Neuronal stem cell (in vitro differentiated cells): Measurements from ENCODE around the gene LRP11. TPM values are rescaled to one million over a fixed set of nuclear protein-coding genes. Genes with fewer than 3 reads are reported as not detected.

Source experiments
- DNase-seq: peaks from one replicate; pipeline ENCODE4 v3.0.0-alpha.2; 2013; ENCODE audit warnings: low spot score
- H2AFZ ChIP-seq: one replicate; pipeline ENCODE4 v1.6.1; 2013; ENCODE audit warnings: mild to moderate bottlenecking, low read length, inconsistent platforms
- H2AK5ac ChIP-seq: 2 replicates; pipeline ENCODE4 v1.6.1; 2013; ENCODE audit warnings: low read depth, mild to moderate bottlenecking, inconsistent platforms, low read length, moderate library complexity, mixed read lengths
- H2BK120ac ChIP-seq: 2 replicates; pipeline ENCODE4 v1.6.1; 2013; ENCODE audit warnings: low read depth, mild to moderate bottlenecking, inconsistent platforms, low read length, moderate library complexity, mixed read lengths
- H2BK12ac ChIP-seq: one replicate; pipeline ENCODE4 v1.6.1; 2013; ENCODE audit warnings: low read length, inconsistent platforms
- H2BK15ac ChIP-seq: 2 replicates; pipeline ENCODE4 v1.6.1; 2013; ENCODE audit warnings: mild to moderate bottlenecking, low read length, inconsistent platforms, mixed read lengths
- H2BK5ac ChIP-seq: one replicate; pipeline ENCODE4 v1.6.1; 2013; ENCODE audit warnings: inconsistent platforms, mild to moderate bottlenecking, low read length, moderate library complexity
- H3K14ac ChIP-seq: one replicate; pipeline ENCODE4 v1.6.1; 2013; ENCODE audit warnings: low read length, inconsistent platforms
- H3K18ac ChIP-seq: 2 replicates; pipeline ENCODE4 v1.6.1; 2013; ENCODE audit warnings: low read length, inconsistent platforms
- H3K23ac ChIP-seq: 2 replicates; pipeline ENCODE4 v1.6.1; 2013; ENCODE audit warnings: low read depth, mild to moderate bottlenecking, mixed read lengths, low read length, inconsistent platforms; ENCODE audit not compliant: poor library complexity
- H3K27ac ChIP-seq: replicated peaks from 3 replicates; pipeline ENCODE4 v1.5.1; 2013; ENCODE audit warnings: low read length, inconsistent platforms
- H3K27me3 ChIP-seq, 3 experiments: 2 replicates each; pipeline ENCODE4 v1.6.1; 2013; ENCODE audit warnings: low read length in 3 of 3, mild to moderate bottlenecking in 2 of 3, inconsistent platforms in 1 of 3, low read depth in 1 of 3, mixed read lengths in 1 of 3, moderate library complexity in 1 of 3; ENCODE audit not compliant: control insufficient read depth in 3 of 3, insufficient read depth in 3 of 3
- H3K36me3 ChIP-seq, 2 donors: replicated peaks in 1 of 2; 2 replicates each; pipeline ENCODE4 v1.6.1; 2013; ENCODE audit warnings: low read length in 2 of 2; ENCODE audit not compliant: control insufficient read depth in 2 of 2, insufficient read depth in 2 of 2
- H3K4ac ChIP-seq: 2 replicates; pipeline ENCODE4 v1.6.1; 2013; ENCODE audit warnings: inconsistent platforms, mild to moderate bottlenecking, low read length, moderate library complexity
- H3K4me1 ChIP-seq, 2 donors: 1 replicate in 1 of 2; 2 replicates in 1 of 2; pipeline ENCODE4 v1.6.1; 2013; ENCODE audit warnings: low read length in 2 of 2, low read depth in 1 of 2; ENCODE audit not compliant: control insufficient read depth in 2 of 2, insufficient read depth in 1 of 2
- H3K4me2 ChIP-seq: one replicate; pipeline ENCODE4 v1.6.1; 2013; ENCODE audit warnings: mild to moderate bottlenecking, low read length, inconsistent platforms; ENCODE audit not compliant: insufficient read depth, poor library complexity, severe bottlenecking
- H3K4me3 ChIP-seq, 2 donors: 2 replicates each; pipeline ENCODE4 v1.5.1; 2013; ENCODE audit warnings: low read length in 2 of 2, mild to moderate bottlenecking in 2 of 2, inconsistent platforms in 1 of 2, moderate library complexity in 1 of 2
- H3K79me1 ChIP-seq: one replicate; pipeline ENCODE4 v1.6.1; 2013; ENCODE audit warnings: low read depth, mild to moderate bottlenecking, inconsistent platforms, low read length, moderate library complexity
- H3K9ac ChIP-seq: one replicate; pipeline ENCODE4 v1.6.1; 2013; ENCODE audit warnings: mild to moderate bottlenecking, low read depth, low read length, inconsistent platforms; ENCODE audit not compliant: poor library complexity
- H3K9me3 ChIP-seq, 2 donors: replicated peaks in 1 of 2; 2 replicates each; pipeline versions ENCODE3 to v1.6.1; 2013; ENCODE audit warnings: low read length in 2 of 2, mild to moderate bottlenecking in 2 of 2, inconsistent platforms in 1 of 2, low read depth in 1 of 2, mixed read lengths in 1 of 2, moderate library complexity in 1 of 2; ENCODE audit not compliant: control insufficient read depth in 2 of 2, insufficient read depth in 1 of 2
- H4K8ac ChIP-seq: one replicate; pipeline ENCODE4 v1.6.1; 2013; ENCODE audit warnings: low read depth, mild to moderate bottlenecking, inconsistent platforms, low read length, moderate library complexity
- H4K91ac ChIP-seq: one replicate; pipeline ENCODE4 v1.6.1; 2013; ENCODE audit warnings: low read length, low read depth, mild to moderate bottlenecking, inconsistent platforms; ENCODE audit not compliant: poor library complexity
- WGBS, 2 donors: extraction: QIAGEN DNeasy Blood & Tissue Kit; methylation state at CpG; one replicate each; pipeline ENCODE4 v1.1.7; 2013; ENCODE audit warnings: missing lambda C conversion rate in 2 of 2, mixed read lengths in 1 of 2; ENCODE audit not compliant: insufficient read length in 2 of 2, insufficient replicate concordance in 1 of 2; ENCODE audit errors: extremely low coverage in 2 of 2; 5-methylcytosine and 5-hydroxymethylcytosine counted together
- polyA plus RNA-seq, 2 experiments: library from polyadenylated mRNA; stranded (reverse); fragments of 200-250 nt; gene quantifications; one replicate each; pipeline ENCODE4 v1.2.3, GENCODE V29; 2013

Gene LRP11, protein sequence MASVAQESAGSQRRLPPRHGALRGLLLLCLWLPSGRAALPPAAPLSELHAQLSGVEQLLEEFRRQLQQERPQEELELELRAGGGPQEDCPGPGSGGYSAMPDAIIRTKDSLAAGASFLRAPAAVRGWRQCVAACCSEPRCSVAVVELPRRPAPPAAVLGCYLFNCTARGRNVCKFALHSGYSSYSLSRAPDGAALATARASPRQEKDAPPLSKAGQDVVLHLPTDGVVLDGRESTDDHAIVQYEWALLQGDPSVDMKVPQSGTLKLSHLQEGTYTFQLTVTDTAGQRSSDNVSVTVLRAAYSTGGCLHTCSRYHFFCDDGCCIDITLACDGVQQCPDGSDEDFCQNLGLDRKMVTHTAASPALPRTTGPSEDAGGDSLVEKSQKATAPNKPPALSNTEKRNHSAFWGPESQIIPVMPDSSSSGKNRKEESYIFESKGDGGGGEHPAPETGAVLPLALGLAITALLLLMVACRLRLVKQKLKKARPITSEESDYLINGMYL
- 4.7 TPM for polyA plus RNA-seq (2013, experiment 1 of 2)
- polyA plus RNA-seq (2013, experiment 2 of 2) = 4.9 TPM

DNA sequence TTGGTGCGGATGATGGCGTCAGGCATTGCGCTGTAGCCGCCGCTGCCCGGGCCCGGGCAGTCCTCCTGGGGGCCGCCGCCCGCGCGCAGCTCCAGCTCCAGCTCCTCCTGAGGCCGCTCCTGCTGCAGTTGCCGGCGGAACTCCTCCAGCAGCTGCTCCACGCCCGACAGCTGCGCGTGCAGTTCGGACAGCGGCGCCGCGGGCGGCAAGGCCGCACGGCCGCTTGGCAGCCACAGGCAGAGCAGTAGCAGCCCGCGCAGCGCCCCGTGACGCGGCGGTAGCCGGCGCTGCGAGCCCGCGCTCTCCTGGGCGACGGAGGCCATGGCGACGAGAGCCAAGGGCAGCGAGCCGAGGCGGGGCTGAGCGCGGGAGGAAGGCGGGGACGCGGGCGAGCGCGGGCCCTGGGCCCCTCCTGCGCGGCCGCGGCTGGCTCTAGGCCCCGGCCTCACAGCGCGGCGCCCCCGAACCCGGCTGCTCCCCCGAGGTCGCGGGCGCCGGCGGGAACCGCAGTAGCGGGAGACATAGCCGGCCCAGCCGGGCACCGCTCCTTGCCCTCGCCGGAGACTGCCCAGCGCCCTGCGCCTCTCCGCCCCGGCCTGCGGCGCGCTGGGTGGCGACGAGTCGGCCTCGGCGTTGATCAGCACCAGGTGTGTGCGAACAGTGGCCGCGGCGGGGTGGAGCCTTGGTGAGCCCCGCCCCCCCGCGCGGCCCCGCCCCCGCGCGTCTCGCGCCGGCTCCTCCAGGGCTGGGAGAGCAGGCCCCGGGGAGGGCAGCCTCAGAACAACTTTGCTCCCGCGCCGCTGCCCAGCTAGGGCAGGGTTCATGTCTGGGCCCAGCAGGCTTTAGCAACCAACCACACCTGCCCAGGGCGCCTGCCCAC lies at the start of gene LRP11:
TSS of gene LRP11 (minus strand) at position 662 of the 880 bp plus-strand sequence. CDS start at position 323, 339 bp downstream.
- H3K23ac ChIP-seq = peak within 1 kb of the TSS; percentile 85
- H2BK120ac ChIP-seq = no peak within 1 kb of the TSS
- peak within 1 kb of the TSS; percentile 37 for H3K27ac ChIP-seq
- H3K18ac ChIP-seq = peak within 1 kb of the TSS; percentile 88
- H3K4me1 ChIP-seq = peaks cover 7 to 13% of the 10 kb centered on the region in 2 donors
- no peak within 1 kb of the TSS for H3K4ac ChIP-seq
- H3K9ac ChIP-seq = peak within 1 kb of the TSS; percentile 88
- peak; percentile 86 for DNase-seq
- H2AFZ ChIP-seq = peak within 1 kb of the TSS; percentile 100
- H3K4me3 ChIP-seq = peak within 1 kb of the TSS; percentile 78 to 91
- H3K4me2 ChIP-seq = peak within 1 kb of the TSS; percentile 96
- no peaks in the 10 kb centered on the region for H3K9me3 ChIP-seq
- peak within 1 kb of the TSS; percentile 8 for H3K14ac ChIP-seq
- H2BK15ac ChIP-seq = no peak within 1 kb of the TSS
- peak within 1 kb of the TSS; percentile 68 for H2AK5ac ChIP-seq
- WGBS, 2 donors = no CpG with 5 or more reads among the region's 110 CpGs
- peaks cover 0 to 4% of the 10 kb centered on the region in 2 donors for H3K36me3 ChIP-seq
- no peak within 1 kb of the TSS for H2BK12ac ChIP-seq
- no peak within 1 kb of the TSS for H4K91ac ChIP-seq
- no peak within 1 kb of the TSS for H4K8ac ChIP-seq
- no peaks in the 10 kb centered on the region for H3K79me1 ChIP-seq
- H3K27me3 ChIP-seq = peaks cover 0 to 12% (median 2%) of the 10 kb centered on the region in 3 experiments
- no peak within 1 kb of the TSS for H2BK5ac ChIP-seq

DNA sequence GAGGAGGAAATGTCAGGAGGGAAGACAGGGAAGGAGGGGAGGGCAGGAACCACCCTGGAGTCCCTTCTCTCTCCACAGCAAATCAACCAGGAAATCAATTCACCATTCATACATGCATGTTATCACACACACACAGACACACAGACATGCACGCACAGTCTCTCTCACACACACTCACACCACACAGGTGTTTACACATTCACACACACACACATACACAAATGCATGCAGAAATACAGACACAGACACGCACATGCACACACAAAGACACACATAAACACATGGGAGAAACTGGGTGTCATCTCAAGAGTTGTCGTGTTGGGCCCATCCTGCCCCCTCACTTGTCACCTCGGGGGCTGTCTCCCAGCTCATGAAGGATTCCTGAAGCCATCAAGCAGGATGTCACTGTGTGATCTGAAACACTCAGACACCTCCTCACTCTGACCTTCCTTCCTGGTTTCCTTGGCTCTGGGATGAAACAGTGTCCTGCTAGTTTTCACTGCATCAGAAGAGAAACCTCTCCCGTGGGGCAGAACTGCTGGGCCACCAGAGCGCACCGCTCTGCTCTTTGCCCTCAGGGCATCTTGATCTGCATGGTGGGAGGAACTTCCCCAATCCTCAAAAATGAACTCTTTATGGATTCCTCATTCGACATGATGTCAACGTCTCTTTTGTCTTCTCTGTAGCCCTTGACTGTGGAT lies 49.5 kb upstream of the LRP11 start:
- no CpG with 5 or more reads among the region's 9 CpGs for WGBS, 2 donors
- Histone ChIP-seq H3K27me3 (peaks cover 0 to 22% (median 0%) of the 10 kb centered on the region in 3 experiments), H3K36me3 (no peaks in the 10 kb centered on the region), H2BK120ac (no peak overlapping the region), H4K91ac (no peak overlapping the region), H3K18ac (no peak overlapping the region), H3K9me3 (peaks cover 0 to 5% of the 10 kb centered on the region in 2 donors), H3K4me3 (peak overlapping the region in 1 of 2 donors; percentile 5), H2BK15ac (no peak overlapping the region), H2BK12ac (no peak overlapping the region), H3K4ac (no peak overlapping the region), H4K8ac (no peak overlapping the region), H2AFZ (no peak overlapping the region), H3K4me2 (no peak overlapping the region), H3K14ac (no peak overlapping the region), H3K79me1 (peaks cover 3% of the 10 kb centered on the region), H2BK5ac (no peak overlapping the region), H3K4me1 (no peaks in the 10 kb centered on the region), H3K9ac (no peak overlapping the region), H3K23ac (no peak overlapping the region), H3K27ac (no peak overlapping the region), H2AK5ac (no peak overlapping the region)
- no peak for DNase-seq

DNA sequence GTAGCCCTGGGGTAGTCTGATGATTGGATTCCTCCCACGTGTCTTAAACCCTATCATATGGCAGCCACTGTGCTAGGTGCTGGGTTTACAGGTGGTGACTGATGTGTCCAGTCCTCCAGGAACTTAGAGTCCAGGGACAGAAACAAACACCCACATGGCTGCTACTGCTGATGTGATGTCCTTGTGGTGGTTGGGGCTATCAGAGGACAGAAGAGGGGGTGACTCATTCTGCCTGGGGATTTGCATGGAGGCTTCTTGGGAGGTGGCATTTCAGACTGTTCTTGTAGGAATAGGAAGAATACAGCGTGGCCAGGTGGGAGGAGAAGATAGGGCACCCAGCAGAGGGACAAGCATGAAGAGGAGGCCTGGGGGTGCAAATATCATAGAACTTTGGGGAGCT lies 48.9 kb upstream of the LRP11 start:
- WGBS, 2 donors = no CpG with 5 or more reads among the region's 2 CpGs
- Histone ChIP-seq H3K9ac (no peak overlapping the region), H2AFZ (no peak overlapping the region), H4K8ac (no peak overlapping the region), H3K36me3 (no peaks in the 10 kb centered on the region), H2BK12ac (no peak overlapping the region), H2BK120ac (no peak overlapping the region), H4K91ac (no peak overlapping the region), H2BK15ac (no peak overlapping the region), H3K27ac (no peak overlapping the region), H3K27me3 (peaks cover 0 to 16% (median 0%) of the 10 kb centered on the region in 3 experiments), H3K4me1 (no peaks in the 10 kb centered on the region), H3K79me1 (peaks cover 3% of the 10 kb centered on the region), H3K14ac (no peak overlapping the region), H2AK5ac (no peak overlapping the region), H3K4me2 (no peak overlapping the region), H3K4ac (no peak overlapping the region), H2BK5ac (no peak overlapping the region), H3K9me3 (peaks cover 0 to 8% of the 10 kb centered on the region in 2 donors), H3K18ac (no peak overlapping the region), H3K4me3 (no peak overlapping the region), H3K23ac (no peak overlapping the region)
- no peak for DNase-seq
